HEK293T (cell line): ENCODE results near the gene YTHDF1.

Source experiments
- CTCF ChIA-PET: fragments of 350-600 bp; formaldehyde crosslinking; extraction: SDS; loops from one replicate; lab custom pipeline; 2021; ENCODE audit warnings: antibody characterized with exemption, inconsistent platforms; lab: Yijun Ruan, JAX
- POLR2A ChIA-PET: fragments of 350-600 bp; formaldehyde crosslinking; extraction: SDS; loops from one replicate; lab custom pipeline; 2020; ENCODE audit warnings: antibody characterized with exemption, inconsistent platforms; lab: Yijun Ruan, JAX
- DNase-seq: peaks from one replicate; pipeline ENCODE4 v3.0.0; 2012; ENCODE audit warnings: mixed read lengths; ENCODE audit errors: extremely low spot score
- ARNT ChIP-seq: fragments of 450-650 bp; IDR thresholded peaks from 2 replicates; pipeline ENCODE4 v1.6.1; 2017; ENCODE audit warnings: mild to moderate bottlenecking
- BHLHE40 ChIP-seq: fragments of 450-650 bp; IDR thresholded peaks from 2 replicates; pipeline ENCODE4 v1.6.1; 2016; ENCODE audit warnings: mild to moderate bottlenecking, moderate library complexity, borderline replicate concordance
- CTBP1 ChIP-seq: fragments of 450-650 bp; IDR thresholded peaks from 2 replicates; pipeline ENCODE4 v1.6.1; 2016; ENCODE audit warnings: borderline replicate concordance
- ELF4 ChIP-seq: fragments of 450-650 bp; IDR thresholded peaks from 2 replicates; pipeline ENCODE4 v1.6.1; 2017; ENCODE audit warnings: antibody characterized with exemption
- FOXA1 ChIP-seq: fragments of 450-650 bp; IDR thresholded peaks from 2 replicates; pipeline ENCODE4 v1.6.1; 2016; ENCODE audit warnings: mild to moderate bottlenecking
- FOXK2 ChIP-seq: fragments of 450-650 bp; IDR thresholded peaks from 2 replicates; pipeline ENCODE4 v1.6.1; 2016; ENCODE audit warnings: mild to moderate bottlenecking
- FOXM1 ChIP-seq: fragments of 450-650 bp; IDR thresholded peaks from 2 replicates; pipeline ENCODE4 v1.6.1; 2017; ENCODE audit warnings: mild to moderate bottlenecking, borderline replicate concordance
- HDGF ChIP-seq: fragments of 450-650 bp; IDR thresholded peaks from 2 replicates; pipeline ENCODE4 v1.6.1; 2017; ENCODE audit warnings: antibody characterized with exemption, borderline replicate concordance
- L3MBTL2 ChIP-seq: fragments of 450-650 bp; conservative IDR thresholded peaks from 2 replicates; pipeline ENCODE4 v1.6.1; 2016; ENCODE audit warnings: mild to moderate bottlenecking
- LEF1 ChIP-seq: fragments of 450-650 bp; IDR thresholded peaks from 2 replicates; pipeline ENCODE4 v1.6.1; 2017; ENCODE audit warnings: mild to moderate bottlenecking, borderline replicate concordance
- NFRKB ChIP-seq: fragments of 450-650 bp; IDR thresholded peaks from 2 replicates; pipeline ENCODE4 v1.6.1; 2016; ENCODE audit warnings: mild to moderate bottlenecking, moderate library complexity
- SP1 ChIP-seq: fragments of 450-650 bp; IDR thresholded peaks from 2 replicates; pipeline ENCODE4 v1.6.1; 2017
- SUZ12 ChIP-seq: fragments of 450-650 bp; IDR thresholded peaks from 2 replicates; pipeline ENCODE4 v1.6.1; 2016; ENCODE audit warnings: mild to moderate bottlenecking
- TARDBP ChIP-seq: fragments of 450-650 bp; IDR thresholded peaks from 2 replicates; pipeline ENCODE4 v1.6.1; 2016
- ZNF384 ChIP-seq: fragments of 450-650 bp; IDR thresholded peaks from 2 replicates; pipeline ENCODE4 v1.6.1; 2016
- TF ChIP-seq, protein P1 (sequence below): fragments of 450-650 bp; IDR thresholded peaks from 2 replicates; pipeline ENCODE4 v1.6.1; 2016

YTHDF1 gene

DNA sequence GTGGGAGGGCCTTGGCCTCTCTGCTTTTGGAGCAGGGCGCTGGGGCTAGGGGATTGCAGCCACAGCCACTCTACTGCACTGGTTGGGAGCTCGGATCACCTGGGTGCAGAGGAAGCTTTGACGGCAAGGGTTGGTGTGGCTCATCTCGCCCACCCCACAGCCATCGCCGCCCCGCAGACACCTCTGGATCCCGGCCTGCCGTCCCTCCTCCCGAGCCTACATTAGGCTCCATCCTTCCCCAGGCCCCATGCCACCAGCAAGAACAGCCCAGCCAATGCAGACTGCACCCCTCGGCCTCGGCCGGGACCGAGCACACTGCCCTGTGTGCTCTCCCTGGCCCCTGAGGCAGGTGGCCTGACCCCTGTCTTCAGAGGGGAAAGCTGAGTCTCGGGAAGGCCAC lies 44.6 kb upstream of the YTHDF1 start:
- ChIA-PET POLR2A (interaction anchor here (0.7 kb wide), 1 partner anchor 12 kb away, joined by 3 read pairs; the partner anchor contains the start of gene ARFGAP1), CTCF (no interaction called here)
- DNase-seq: no peak
- no peak for TF ChIP-seq FOXK2
- TF ChIP-seq TARDBP: no peak
- no peak for TF ChIP-seq NFRKB
- TF ChIP-seq ZNF384: no peak
- TF ChIP-seq CTBP1: no peak

DNA sequence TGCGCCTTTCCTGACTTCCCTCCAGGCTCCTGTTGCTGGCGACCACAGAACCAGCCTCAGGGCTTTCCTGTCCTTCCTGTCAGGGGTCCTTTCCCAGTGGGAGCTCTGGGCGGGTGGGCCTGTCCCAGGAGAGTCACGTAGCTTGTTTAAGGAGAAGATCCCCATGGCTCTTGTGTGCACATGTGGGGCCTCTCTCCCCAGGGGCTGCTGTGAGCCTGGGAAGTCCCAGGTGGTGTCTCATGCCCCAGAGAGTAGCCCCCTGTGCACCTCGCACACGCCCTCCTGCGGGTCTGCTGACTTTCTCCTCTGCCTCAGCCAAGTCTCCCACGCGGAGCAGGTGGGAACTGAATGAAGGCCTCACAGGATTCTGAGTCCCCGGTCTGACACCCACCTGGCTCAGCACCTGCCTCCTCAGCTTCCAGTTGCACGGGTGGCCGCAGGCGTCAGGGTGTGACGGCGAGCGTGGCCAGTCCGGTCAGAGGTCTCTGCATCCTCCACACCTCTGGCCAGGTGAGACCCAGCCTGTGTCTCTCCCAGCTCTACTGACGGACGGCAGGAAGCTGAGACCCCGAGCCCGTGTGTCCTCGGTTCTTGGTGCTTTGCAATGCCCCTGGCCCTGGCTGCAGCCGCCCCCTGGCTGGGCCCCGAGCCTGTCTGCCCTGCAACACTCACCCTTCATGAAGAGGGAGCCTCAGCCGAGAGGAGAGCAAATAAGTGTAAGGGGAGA lies 44.0 kb upstream of the YTHDF1 start:
- ChIA-PET CTCF (interaction anchor here (1.0 kb wide), 1 partner anchor 25 kb away, joined by 3 read pairs; no protein-coding TSS in a partner anchor), POLR2A (no interaction called here)
- TF ChIP-seq SP1: no peak
- TF ChIP-seq HDGF: no peak
- no peak for DNase-seq

DNA sequence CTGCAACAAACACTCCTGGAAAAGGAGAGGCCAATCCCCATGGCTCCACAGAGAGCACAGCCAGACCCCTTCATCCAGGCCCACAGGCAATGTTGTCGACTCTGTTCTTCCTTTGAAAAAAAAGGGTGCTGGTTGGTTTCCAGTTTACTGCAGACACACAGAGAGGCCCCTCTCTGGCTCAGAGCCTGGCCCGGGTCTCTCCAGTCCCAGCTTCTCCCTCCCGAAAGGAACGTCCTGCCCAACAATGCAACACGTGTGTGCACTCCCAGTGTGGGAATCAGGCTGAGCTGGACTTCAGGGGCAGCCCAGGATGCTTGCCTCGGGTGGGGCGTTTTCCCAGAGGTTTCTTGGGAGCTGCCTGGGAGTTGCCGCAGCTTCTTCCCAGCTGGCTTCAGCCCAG lies 42.9 kb upstream of the YTHDF1 start:
- no peak for DNase-seq
- POLR2A ChIA-PET: no interaction called here
- TF ChIP-seq BHLHE40: no peak
- no peak for TF ChIP-seq ARNT
- TF ChIP-seq NFRKB: no peak
- no peak for TF ChIP-seq LEF1
- TF ChIP-seq ELF4: no peak
- TF ChIP-seq ZNF384: no peak
- TF ChIP-seq SUZ12: no peak
- no peak for TF ChIP-seq CTBP1
- TF ChIP-seq FOXM1: no peak
- TF ChIP-seq, protein P1, sequence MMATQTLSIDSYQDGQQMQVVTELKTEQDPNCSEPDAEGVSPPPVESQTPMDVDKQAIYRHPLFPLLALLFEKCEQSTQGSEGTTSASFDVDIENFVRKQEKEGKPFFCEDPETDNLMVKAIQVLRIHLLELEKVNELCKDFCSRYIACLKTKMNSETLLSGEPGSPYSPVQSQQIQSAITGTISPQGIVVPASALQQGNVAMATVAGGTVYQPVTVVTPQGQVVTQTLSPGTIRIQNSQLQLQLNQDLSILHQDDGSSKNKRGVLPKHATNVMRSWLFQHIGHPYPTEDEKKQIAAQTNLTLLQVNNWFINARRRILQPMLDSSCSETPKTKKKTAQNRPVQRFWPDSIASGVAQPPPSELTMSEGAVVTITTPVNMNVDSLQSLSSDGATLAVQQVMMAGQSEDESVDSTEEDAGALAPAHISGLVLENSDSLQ: no peak
- TF ChIP-seq SP1: no peak
- no peak for TF ChIP-seq FOXA1
- TF ChIP-seq HDGF: no peak
- TF ChIP-seq TARDBP: no peak
- no peak for TF ChIP-seq FOXK2
- TF ChIP-seq L3MBTL2: no peak
- CTCF ChIA-PET: interaction anchor here (1.0 kb wide), 1 partner anchor 24 kb away, joined by 3 read pairs; no protein-coding TSS in a partner anchor

DNA sequence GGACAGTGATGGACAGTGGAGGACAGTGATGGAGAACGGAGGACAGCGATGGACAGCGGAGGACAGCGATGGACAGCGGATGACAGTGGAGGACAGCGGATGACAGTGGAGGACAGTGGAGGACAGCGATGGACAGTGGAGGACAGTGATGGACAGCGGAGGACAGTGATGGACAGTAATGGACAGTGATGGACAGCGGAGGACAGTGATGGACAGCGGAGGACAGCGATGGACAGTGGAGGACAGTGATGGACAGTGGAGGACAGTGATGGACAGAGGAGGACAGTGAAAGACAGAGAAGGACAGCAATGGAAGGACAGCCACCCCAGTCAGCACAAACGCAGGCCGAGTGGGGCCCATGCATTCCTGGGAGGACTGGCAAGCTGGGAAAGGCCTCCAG lies 41.7 kb upstream of the YTHDF1 start:
- POLR2A ChIA-PET: no interaction called here

DNA sequence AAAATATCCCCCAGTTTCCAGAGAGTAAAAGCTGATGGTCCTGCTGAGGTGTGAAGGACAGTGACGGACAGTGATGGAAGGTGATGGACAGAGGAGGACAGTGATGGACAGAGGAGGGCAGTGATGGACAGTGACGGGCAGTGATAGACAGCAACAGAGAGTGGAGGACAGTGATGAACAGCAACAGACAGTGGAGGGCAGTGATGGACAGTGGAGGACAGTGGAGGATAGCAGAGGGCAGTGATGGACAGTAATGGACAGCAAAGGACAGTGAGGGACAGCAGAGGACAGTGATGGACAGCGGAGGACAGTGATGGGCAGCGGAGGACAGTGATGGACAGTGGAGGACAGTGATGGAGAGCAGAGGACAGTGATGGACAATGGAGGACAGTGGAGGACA lies 41.0 kb upstream of the YTHDF1 start:
- DNase-seq: no peak

More for the DNA sequence above, 41.7 kb upstream of the YTHDF1 start:
- CTCF ChIA-PET: no interaction called here
- TF ChIP-seq FOXM1: no peak
- TF ChIP-seq ARNT: no peak
- TF ChIP-seq NFRKB: no peak
- TF ChIP-seq HDGF: no peak
- no peak for DNase-seq

DNA sequence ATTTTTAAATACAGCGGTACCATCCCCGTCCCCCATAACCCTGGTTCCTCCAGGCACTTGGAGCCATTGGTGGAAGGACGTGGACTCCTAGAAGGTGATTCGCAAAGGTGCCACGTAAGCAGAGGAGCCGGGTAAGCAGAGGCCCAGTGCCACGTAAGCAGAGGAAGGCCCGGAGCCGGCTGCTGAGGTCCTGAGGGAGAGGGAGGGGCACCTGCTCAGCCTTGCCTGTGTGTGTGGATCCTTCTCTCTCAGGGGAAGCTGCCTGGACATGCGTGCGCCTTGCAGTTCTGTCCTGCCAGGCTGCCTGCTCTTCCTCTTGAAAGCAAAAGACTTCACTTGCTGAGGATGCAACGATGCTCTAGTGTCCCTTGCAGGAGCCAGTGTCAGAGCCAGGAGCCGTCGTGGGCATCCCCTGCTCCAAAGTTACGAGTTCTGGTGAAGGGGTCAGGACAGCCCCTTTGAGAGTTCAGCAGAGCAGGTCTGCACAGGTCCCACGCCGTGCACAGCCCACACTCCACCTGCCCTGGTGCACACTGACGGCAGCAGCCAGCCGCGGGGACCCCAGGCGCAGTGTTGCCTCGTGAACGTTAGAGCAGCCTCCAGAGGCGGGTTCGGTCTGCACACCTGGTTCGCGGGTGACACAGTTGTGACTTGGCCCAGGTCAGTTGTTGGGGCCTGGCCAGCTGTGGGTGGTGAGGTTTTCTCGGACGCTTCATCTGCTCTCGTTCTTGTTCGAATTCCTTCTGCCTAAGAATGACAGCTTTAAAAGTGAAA lies 40.2 kb upstream of the YTHDF1 start:
- CTCF ChIA-PET: interaction anchor here (1.3 kb wide), 1 partner anchor 32 kb away, joined by 4 read pairs; no protein-coding TSS in a partner anchor

More for the DNA sequence above, 41.0 kb upstream of the YTHDF1 start:
- POLR2A ChIA-PET: no interaction called here
- CTCF ChIA-PET: no interaction called here
- TF ChIP-seq, protein P1: 0 out of 2 replicates have a peak, but pooled peaks have one; percentile 34
- no peak for TF ChIP-seq TARDBP

More for the DNA sequence above, 40.2 kb upstream of the YTHDF1 start:
- POLR2A ChIA-PET: no interaction called here
- TF ChIP-seq ELF4 (no peak), FOXK2 (no peak), FOXA1 (no peak), ZNF384 (no peak), TARDBP (no peak), L3MBTL2 (no peak), LEF1 (no peak), SP1 (no peak), BHLHE40 (no peak), SUZ12 (no peak), CTBP1 (no peak), FOXM1 (no peak)
- TF ChIP-seq, protein P1: no peak
- DNase-seq: no peak
